NCI-H2081 treated with DMSO at 0.1 percent for 48 hours (cell line): ENCODE measurements around the gene NRP1.

ENCODE experiments used
- DNase-seq: peaks from one replicate; lab custom pipeline; 2025; lab: John Stamatoyannopoulos, UW

Gene NRP1

GRCh38 chr10:33290321-33291052 is 44.0 kb downstream of the NRP1 start:
- DNase-seq, result no peak

DNA sequence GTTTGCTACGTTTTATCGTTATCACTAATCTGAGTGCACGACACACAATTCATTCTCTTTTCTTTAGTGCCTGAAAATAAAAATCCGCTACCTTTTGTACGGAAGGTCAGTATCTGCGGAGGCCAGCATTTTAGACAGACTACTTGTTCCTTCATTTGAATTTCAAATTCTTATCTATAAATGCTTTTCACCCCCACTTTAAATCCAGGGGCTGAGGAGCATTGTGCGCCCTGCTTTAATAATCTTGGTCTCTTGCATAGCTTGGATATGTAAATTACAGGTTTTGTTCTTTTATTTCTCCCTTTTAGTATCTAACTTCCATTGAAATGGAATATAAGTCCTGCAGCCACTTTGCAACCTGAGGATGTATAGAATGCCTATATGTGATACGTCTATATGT is 44.7 kb downstream of the NRP1 start:
- DNase-seq, result no peak

- no peak for DNase-seq
Observed at GRCh38 chr10:33288127-33288526, 46.3 kb downstream of the NRP1 start.

DNA sequence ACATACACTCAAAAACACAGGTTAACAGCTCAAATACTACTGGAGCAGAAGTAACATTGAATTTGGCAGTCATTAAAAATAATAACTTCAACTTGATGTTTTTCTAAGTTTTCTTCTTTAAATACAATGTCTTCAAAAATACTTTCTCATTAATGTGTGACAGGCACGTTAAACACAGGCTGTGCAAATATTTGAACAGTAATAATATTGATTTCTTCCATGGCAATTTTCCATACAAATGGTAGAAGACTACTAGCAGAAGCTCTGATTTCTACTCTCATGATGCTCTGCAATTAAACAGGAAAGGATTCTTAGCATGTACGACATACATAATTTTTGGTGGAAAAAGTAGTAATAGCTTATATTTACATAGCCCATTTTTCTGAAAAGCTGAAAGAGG is 47.4 kb downstream of the NRP1 start:
- no peak for DNase-seq

GRCh38 chr10:33286157-33286934 is 48.1 kb downstream of the NRP1 start:
- no peak for DNase-seq

- DNase-seq, result no peak
Observed at GRCh38 chr10:33284945-33285344, 49.5 kb downstream of the NRP1 start.

GRCh38 chr10:33279811-33280602 is 54.5 kb downstream of the NRP1 start:
- DNase-seq, result no peak

DNA sequence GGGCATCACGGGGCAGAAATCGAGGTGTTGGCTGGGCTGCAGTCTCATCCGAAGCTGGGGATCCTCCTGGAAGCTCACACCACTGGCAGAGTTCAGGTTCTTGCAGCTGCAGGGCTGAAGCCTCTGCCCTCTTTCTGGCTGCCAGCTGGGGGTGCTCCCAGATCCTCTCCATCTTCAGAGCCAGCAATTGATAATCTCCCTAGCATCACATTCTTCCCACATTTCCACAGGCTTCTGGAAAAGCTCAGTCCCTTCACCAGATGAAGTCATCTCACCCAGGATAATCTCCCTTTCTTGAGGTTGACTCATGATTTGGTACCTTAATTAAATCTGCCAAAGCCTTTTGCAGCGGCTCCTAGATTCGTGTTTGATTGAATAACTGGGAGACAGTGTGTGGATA is 55.2 kb downstream of the NRP1 start:
- DNase-seq, result no peak

DNA sequence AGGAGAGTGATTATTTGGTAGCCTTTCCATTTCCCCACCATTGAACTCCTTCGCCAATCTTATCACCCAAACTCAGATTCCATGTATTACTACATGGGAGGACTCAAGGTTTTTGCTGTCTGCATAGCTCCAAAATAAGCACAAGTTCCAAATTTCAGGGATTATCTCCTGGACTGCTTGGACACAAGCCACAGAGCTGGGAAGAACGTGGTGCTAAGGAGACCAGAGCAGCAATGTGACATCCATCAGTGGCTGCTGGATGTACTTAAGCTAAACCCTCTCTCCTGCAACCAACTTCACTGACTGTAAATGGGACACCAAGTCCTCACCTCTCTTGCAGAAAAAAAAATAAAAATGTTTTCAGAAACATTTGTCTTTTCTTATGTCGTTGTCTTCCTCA is 56.3 kb downstream of the NRP1 start:
- DNase-seq, result no peak

GRCh38 chr10:33277135-33277536 is 57.3 kb downstream of the NRP1 start:
- no peak for DNase-seq

DNA sequence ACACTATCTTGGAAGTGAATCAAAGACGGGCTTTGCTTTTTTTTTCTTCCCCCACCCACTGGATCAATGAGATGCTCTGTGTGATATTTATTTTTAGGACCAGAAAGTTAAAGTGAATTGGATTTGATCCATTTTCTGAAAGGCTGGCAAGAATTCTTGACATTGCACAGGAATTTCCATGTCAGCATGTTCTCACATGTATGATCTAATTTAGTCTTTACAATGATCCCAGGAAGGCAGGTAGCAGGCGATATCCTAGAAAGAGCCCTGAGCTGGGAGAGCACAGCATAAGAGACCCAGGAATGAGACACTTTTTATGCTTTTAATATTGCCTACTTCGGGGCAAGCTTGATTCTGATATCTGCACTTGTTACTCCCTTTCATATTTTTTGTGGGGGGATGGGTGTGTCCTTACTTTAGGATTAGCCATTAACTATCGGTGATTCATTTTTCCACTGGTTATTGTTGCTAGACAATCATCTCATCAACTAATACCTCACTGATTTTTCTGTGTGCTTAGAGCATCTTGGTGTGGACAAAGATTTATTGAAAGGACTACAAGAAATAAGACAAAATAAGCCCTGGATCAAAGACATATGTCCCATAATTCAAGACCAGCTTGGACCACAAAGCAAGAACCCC is 58.1 kb downstream of the NRP1 start:
- DNase-seq, result no peak

DNA sequence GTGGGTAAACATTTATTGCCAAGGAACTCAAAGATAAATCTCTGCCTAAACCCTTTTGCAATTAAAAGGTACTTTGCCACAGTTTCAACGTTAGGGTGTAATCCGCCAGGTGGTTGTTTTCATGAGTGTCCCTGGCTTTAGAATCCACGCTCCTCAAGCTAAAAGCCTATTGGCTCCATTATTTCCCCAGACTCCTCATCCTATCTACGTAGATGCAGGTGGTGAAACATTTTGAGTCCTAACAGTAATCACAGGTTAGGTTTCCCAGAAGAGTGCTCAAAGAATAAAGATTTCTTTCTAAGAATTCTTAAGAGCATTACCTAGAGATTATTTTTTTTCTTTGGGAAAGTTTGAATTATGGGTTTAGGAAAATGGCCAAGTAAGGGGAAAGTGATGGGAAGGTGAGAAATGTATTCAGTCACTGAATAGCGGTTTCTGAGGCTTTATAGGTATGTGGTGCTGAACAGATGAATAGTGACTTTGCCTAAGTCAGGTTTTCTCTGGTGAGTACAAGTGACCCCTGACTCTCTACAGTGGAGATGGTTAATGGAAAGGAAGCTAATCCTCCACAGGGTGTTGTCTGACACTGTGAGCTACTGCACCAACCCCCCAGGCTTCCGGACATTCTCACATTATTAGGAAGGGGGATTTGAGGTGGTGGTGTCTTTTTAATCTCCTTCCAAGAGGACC is 60.2 kb downstream of the NRP1 start:
- no peak for DNase-seq

GRCh38 chr10:33273295-33274002 is 61.0 kb downstream of the NRP1 start:
- DNase-seq, result no peak

DNA sequence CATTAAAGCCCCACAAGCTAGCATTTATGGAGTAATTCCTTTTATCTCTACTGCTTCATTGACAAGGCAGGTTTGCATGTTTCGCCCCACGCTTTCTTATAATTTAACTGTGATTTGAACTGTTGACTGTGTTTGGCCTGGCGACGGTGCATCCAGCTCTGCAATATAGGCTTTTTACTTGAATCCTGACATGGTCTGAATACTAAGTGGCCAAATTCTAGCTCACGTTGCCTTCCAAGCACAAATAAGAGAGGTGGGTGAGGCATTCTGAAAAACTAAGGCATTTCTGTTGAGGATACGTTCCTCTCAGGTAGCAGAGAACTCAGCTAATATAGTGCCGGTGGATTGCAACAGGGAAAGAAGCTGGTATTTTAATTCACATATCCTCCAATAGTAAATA is 61.8 kb downstream of the NRP1 start:
- DNase-seq, result no peak

DNA sequence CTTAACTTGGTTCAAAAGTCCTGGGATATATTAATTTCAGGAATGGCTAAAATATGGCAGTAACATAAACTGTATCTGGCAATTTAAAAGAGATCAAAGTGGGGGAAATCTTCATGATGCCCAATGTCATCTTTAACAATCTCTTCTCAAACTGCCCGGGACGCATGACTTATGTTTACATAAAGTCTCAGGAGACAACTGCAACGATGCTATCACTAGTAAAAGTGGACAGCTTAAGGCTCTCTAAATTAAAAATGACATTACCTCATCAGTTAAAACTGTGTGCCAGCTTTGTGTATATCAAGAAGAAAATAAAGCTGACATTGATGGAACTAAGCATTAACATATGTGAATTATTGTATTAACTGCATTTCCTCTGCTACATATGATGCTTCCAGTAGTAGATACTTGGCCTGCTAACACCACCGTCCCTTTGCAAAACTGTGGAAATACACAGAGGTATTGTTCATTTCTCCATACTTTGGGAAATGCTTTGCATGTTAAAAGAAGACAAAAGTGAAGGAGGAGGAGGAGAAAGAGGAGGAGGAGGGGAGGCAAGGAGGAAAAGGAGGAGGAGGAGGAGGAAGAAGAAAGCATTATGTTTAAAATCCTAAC is 62.4 kb downstream of the NRP1 start:
- DNase-seq, result no peak

GRCh38 chr10:33270971-33271370 is 63.5 kb downstream of the NRP1 start:
- no peak for DNase-seq

DNA sequence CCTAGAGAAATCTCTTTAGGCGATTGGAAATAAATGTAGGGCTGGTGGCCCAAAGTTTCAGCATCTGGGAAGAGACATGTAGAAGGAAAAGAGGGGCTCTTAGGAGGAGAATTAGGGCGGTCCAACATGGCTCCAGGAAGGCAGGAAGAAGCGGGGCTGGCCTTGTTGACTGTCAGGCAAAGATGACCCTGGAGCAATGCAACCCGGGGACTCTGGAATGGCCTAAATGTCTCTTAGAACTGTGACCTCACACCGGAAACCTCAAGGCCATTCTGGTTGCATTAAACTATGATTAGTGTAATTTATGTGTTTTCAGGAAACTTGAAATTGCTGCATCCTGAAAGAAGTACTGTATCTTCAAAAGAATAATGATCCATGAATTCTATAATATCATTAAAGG is 66.8 kb downstream of the NRP1 start:
- DNase-seq, result no peak

DNA sequence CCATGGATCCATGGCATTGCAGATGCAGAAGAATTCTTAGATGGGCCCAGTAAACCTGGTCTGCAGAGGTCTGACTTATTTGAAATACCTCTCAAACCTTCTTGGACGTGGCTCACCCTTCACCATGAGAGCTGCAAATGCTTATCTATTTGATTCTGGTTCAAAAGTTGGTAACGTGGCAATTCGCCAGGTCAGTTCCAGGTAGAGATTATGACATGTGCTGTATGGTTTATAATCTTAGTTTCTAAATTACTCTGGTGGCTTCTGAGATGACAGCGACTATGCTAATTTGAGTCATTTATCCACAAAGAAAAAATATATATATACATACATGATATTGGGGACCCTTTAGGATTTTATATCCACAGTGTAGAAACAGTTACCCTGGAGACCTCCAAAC is 68.8 kb downstream of the NRP1 start:
- DNase-seq, result no peak

GRCh38 chr10:33263453-33263852 is 71.0 kb downstream of the NRP1 start:
- no peak for DNase-seq

DNA sequence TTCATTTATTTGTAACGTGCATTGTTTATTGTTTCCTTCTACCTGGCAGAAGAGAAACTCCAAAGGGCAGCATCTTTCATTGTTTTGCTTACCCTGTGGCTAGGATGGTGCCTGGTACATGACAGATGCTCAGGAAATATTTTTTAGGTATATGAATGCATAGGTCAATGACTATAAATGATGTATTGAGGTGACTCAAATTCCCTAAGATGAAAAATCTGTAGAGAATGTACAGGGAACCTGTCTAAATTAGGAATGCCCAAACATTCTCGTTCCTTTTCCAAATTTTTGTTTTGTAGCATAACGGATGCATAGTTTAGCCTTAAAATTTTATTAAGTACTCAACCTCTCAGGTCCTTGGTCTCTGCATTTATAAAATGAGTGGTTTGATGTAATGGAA is 71.6 kb downstream of the NRP1 start:
- DNase-seq, result no peak
